ENCODE data around the gene TTC39B. TPM values are rescaled to one million over a fixed set of nuclear protein-coding genes. Genes with fewer than 3 reads are reported as not detected.

TTC39B gene
- total RNA-seq, 1 donor from 2014 or later = 46.9 TPM

- Histone ChIP-seq H3K27ac (no peak overlapping the region), H3K4me3 (no peak overlapping the region), H3K27me3 (no peaks in the 10 kb centered on the region), H3K9me3 (no peaks in the 10 kb centered on the region), H3K36me3 (peaks cover 55% of the 10 kb centered on the region), H3K4me1 (no peaks in the 10 kb centered on the region)
- intact Hi-C loops (cut with DNase I) = no loop called here
- DNase-seq (no peak), ATAC-seq (no peak)
- TF ChIP-seq CTCF (IDR thresholded peaks at IDR 0.05) = no peak
These were observed 126.9 kb downstream of the TTC39B start for GRCh38 chr9:15180124-15180523.

- Histone ChIP-seq H3K9me3 (no peaks in the 10 kb centered on the region), H3K4me3 (no peak overlapping the region), H3K27ac (no peak overlapping the region), H3K4me1 (no peaks in the 10 kb centered on the region), H3K36me3 (peaks cover 48% of the 10 kb centered on the region), H3K27me3 (no peaks in the 10 kb centered on the region)
- intact Hi-C loops (cut with DNase I) = no loop called here
- TF ChIP-seq CTCF (IDR thresholded peaks at IDR 0.05) = no peak
- no peak for ATAC-seq
- no peak for DNase-seq
These were observed 128.4 kb downstream of the TTC39B start for GRCh38 chr9:15178631-15179030.

GRCh38 chr9:15176836-15177235 lies 130.2 kb downstream of the TTC39B start:
- H3K9me3 ChIP-seq = no peaks in the 10 kb centered on the region
- peaks cover 43% of the 10 kb centered on the region for H3K36me3 ChIP-seq
- DNase-seq (no peak), ATAC-seq (no peak)
- no peak for TF ChIP-seq CTCF (IDR thresholded peaks at IDR 0.05)
- no peak overlapping the region for H3K4me3 ChIP-seq
- intact Hi-C loops (cut with DNase I) = no loop called here
- no peaks in the 10 kb centered on the region for H3K27me3 ChIP-seq
- H3K27ac ChIP-seq = no peak overlapping the region
- no peaks in the 10 kb centered on the region for H3K4me1 ChIP-seq

- TF ChIP-seq CTCF (IDR thresholded peaks at IDR 0.05) = no peak
- Histone ChIP-seq H3K27me3 (no peaks in the 10 kb centered on the region), H3K36me3 (peaks cover 4% of the 10 kb centered on the region), H3K4me1 (no peaks in the 10 kb centered on the region), H3K4me3 (no peak overlapping the region), H3K9me3 (no peaks in the 10 kb centered on the region), H3K27ac (no peak overlapping the region)
- DNase-seq (no peak), ATAC-seq (no peak)
- intact Hi-C loops (cut with DNase I) = no loop called here
These were observed 143.1 kb downstream of the TTC39B start for GRCh38 chr9:15163931-15164330.

- H3K4me3 ChIP-seq = no peak overlapping the region
- H3K27ac ChIP-seq = no peak overlapping the region
- H3K4me1 ChIP-seq = no peaks in the 10 kb centered on the region
- no peak for ATAC-seq
- DNase-seq = no peak
- H3K9me3 ChIP-seq = no peaks in the 10 kb centered on the region
- H3K36me3 ChIP-seq = no peaks in the 10 kb centered on the region
- no peak for TF ChIP-seq CTCF (IDR thresholded peaks at IDR 0.05)
- intact Hi-C loops (cut with DNase I) = no loop called here
- no peaks in the 10 kb centered on the region for H3K27me3 ChIP-seq
These were observed 145.3 kb downstream of the TTC39B start for GRCh38 chr9:15161753-15162152.

- Histone ChIP-seq H3K4me3 (no peak overlapping the region), H3K9me3 (no peaks in the 10 kb centered on the region), H3K27me3 (no peaks in the 10 kb centered on the region), H3K4me1 (peaks cover 3% of the 10 kb centered on the region), H3K36me3 (no peaks in the 10 kb centered on the region), H3K27ac (no peak overlapping the region)
- no peak for TF ChIP-seq CTCF (IDR thresholded peaks at IDR 0.05)
- DNase-seq (no peak), ATAC-seq (no peak)
- intact Hi-C loops (cut with DNase I) = no loop called here
These were observed 146.3 kb downstream of the TTC39B start for GRCh38 chr9:15160673-15161072.
